HepG2 (cell line): ENCODE data around the gene PDZD2. TPM values are rescaled to one million over a fixed set of nuclear protein-coding genes. Genes with fewer than 3 reads are reported as not detected.

Experiments used
- ATAC-seq: fragments of 200-7000 bp; cut with Tn5 transposase; 3 replicates; pipeline ENCODE4 v1.9.1; 2020; ENCODE audit warnings: mild to moderate bottlenecking, moderate library complexity
- BruUV-seq: library from RNA; stranded (reverse); fragments of 400-500 nt; replicated peaks from 2 replicates; lab custom pipeline; 2021; lab: Mats Ljungman, UMichigan
- CTCF ChIA-PET: fragments of 300-600 bp; formaldehyde crosslinking; extraction: SDS; loops from one replicate; lab custom pipeline; 2021; ENCODE audit warnings: low total read pairs, inconsistent platforms, low intra/inter-chr PET ratio; lab: Yijun Ruan, JAX
- POLR2A ChIA-PET: fragments of 350-600 bp; sonication (Branson Sonifier 250); formaldehyde crosslinking; loops from one replicate; lab custom pipeline; 2020; ENCODE audit warnings: antibody characterized with exemption, inconsistent platforms; lab: Yijun Ruan, JAX
- DNase-seq: peaks from one replicate; pipeline ENCODE4 v3.0.0-alpha.2; 2015; ENCODE audit warnings: low spot score
- FAIRE-seq: peaks from 3 replicates; lab custom pipeline; 2011; peaks lifted over from hg19 to GRCh38; lab: Jason Lieb, UNC
- H2AFZ ChIP-seq: one replicate; pipeline ENCODE4 v1.6.1; 2011; ENCODE audit warnings: low read length, inconsistent platforms
- H3K27ac ChIP-seq: fragments of 300-600 bp; 3 replicates; pipeline ENCODE4 v1.8.0; 2011; ENCODE audit warnings: mixed run types, mild to moderate bottlenecking, mixed read lengths, low read length, inconsistent platforms; ENCODE audit not compliant: insufficient read depth; ENCODE audit errors: extremely low read length
- H3K27me3 ChIP-seq, 2 experiments: fragments of 200-600 bp in 1 of 2; 2 replicates in 1 of 2; 3 replicates in 1 of 2; pipeline versions ENCODE4 v1.6.0 to v1.8.0; 2011; ENCODE audit warnings: low read length in 2 of 2, mild to moderate bottlenecking in 2 of 2, moderate library complexity in 2 of 2, inconsistent platforms in 1 of 2; ENCODE audit not compliant: insufficient read depth in 2 of 2, control insufficient read depth in 1 of 2
- H3K36me3 ChIP-seq, 2 experiments: fragments of 200-600 bp in 1 of 2; replicated peaks in 1 of 2; 2 replicates in 1 of 2; 3 replicates in 1 of 2; pipeline versions ENCODE4 v1.5.1 to v1.8.0; 2011; ENCODE audit warnings: low read length in 2 of 2, inconsistent platforms in 1 of 2; ENCODE audit not compliant: insufficient read depth in 2 of 2, control insufficient read depth in 1 of 2
- H3K4me1 ChIP-seq: 2 replicates; pipeline ENCODE4 v1.5.1; 2012; ENCODE audit warnings: low read length, inconsistent platforms; ENCODE audit not compliant: insufficient read depth
- H3K4me2 ChIP-seq: 2 replicates; pipeline ENCODE4 v1.6.0; 2011; ENCODE audit warnings: low read depth, low read length, inconsistent platforms
- H3K4me3 ChIP-seq, 3 experiments: fragments of 200-600 bp in 1 of 3; sonication (generic), shearing (Covaris generic) in 1 of 3; replicated peaks in 1 of 3; 2 replicates each; pipeline ENCODE4 v1.5.1; 2011 to 2016; ENCODE audit warnings: low read length in 3 of 3, inconsistent platforms in 2 of 3, low read depth in 2 of 3, mild to moderate bottlenecking in 2 of 3, control low read depth in 1 of 3, mixed read lengths in 1 of 3; ENCODE audit not compliant: insufficient read depth in 1 of 3
- H3K79me2 ChIP-seq: one replicate; pipeline ENCODE4 v1.6.1; 2011; ENCODE audit warnings: low read length, inconsistent platforms; ENCODE audit not compliant: insufficient read depth
- H3K9ac ChIP-seq: 2 replicates; pipeline ENCODE4 v1.6.0; 2011; ENCODE audit warnings: mild to moderate bottlenecking, low read depth, low read length, inconsistent platforms; ENCODE audit not compliant: insufficient read depth
- H3K9me3 ChIP-seq: 2 replicates; pipeline ENCODE4 v1.5.1; 2012; ENCODE audit warnings: mild to moderate bottlenecking, low read length
- H4K20me1 ChIP-seq: 2 replicates; pipeline ENCODE4 v1.6.0; 2011; ENCODE audit warnings: inconsistent platforms, mild to moderate bottlenecking, low read length, moderate library complexity; ENCODE audit not compliant: insufficient read depth
- HMGXB3 ChIP-seq: sonication (generic); formaldehyde crosslinking; IDR thresholded peaks from 2 replicates; pipeline ENCODE4 v1.4.0; 2020; ENCODE audit warnings: missing genetic modification reagents, borderline replicate concordance
- MLLT10 ChIP-seq: sonication (generic); formaldehyde crosslinking; IDR thresholded peaks from 2 replicates; pipeline ENCODE4 v1.4.0; 2020; ENCODE audit warnings: missing genetic modification reagents
- MXI1 ChIP-seq: IDR thresholded peaks from 3 replicates; pipeline ENCODE4 v1.6.1; 2012; ENCODE audit warnings: low read depth, low read length, inconsistent platforms, borderline replicate concordance
- SNAPC5 ChIP-seq: sonication (generic); formaldehyde crosslinking; IDR thresholded peaks from 2 replicates; pipeline ENCODE4 v1.8.1; 2023; ENCODE audit warnings: mild to moderate bottlenecking, missing genetic modification reagents, borderline replicate concordance
- TIGD3 ChIP-seq: sonication (generic); formaldehyde crosslinking; IDR thresholded peaks from 2 replicates; pipeline ENCODE4 v1.5.1; 2020; ENCODE audit warnings: mild to moderate bottlenecking, missing genetic modification reagents, borderline replicate concordance
- ZNF275 ChIP-seq: sonication (generic); formaldehyde crosslinking; IDR thresholded peaks from 2 replicates; pipeline ENCODE4 v1.8.0; 2022; ENCODE audit warnings: missing genetic modification reagents, mild to moderate bottlenecking, inconsistent platforms, borderline replicate concordance
- WGBS: methylation state at CpG from one replicate; pipeline ENCODE4 v1.1.6; 2017; ENCODE audit warnings: low lambda C conversion rate; 5-methylcytosine and 5-hydroxymethylcytosine counted together
- in situ Hi-C: cut with HindIII; loops from 2 replicates; pipeline ENCODE4 v1.10.0; 2017; ENCODE audit warnings: low pct_unique_long_range_greater_than_20kb; ENCODE audit not compliant: extremely low pct_ligation_motif_present
- intact Hi-C: fragments of 100-400 bp; cut with micrococcal nuclease; formaldehyde crosslinking; loops from one replicate; pipeline ENCODE4 v1.10.0; 2022; ENCODE audit not compliant: unreplicated experiment
- polyA plus RNA-seq, 8 experiments: library from polyadenylated mRNA; depleted of rRNA in 3 of 8; stranded (reverse) in 7 of 8; unstranded in 1 of 8; fragments of >200 nt; fragmentation: Illumina TruSeq in 4 of 8; extraction: Trizol in 4 of 8; gene quantifications; 2 replicates each; pipeline versions ENCODE4 v1.2.1 to v1.2.3, GENCODE V29; 2011 to 2016; ENCODE audit warnings: low read depth in 4 of 8, missing spikeins in 1 of 8, mixed read lengths in 1 of 8; ENCODE audit not compliant: insufficient read depth in 1 of 8
- total RNA-seq, 5 experiments: library from RNA; depleted of rRNA; stranded (reverse); fragments of >200 nt; fragmentation: Illumina TruSeq; extraction: Trizol; gene quantifications; 2 replicates each; pipeline ENCODE4 v1.2.3, GENCODE V29; 2016; ENCODE audit warnings: low read depth in 1 of 5
- TF ChIP-seq, protein P1 (sequence below): sonication (generic); formaldehyde crosslinking; IDR thresholded peaks from 2 replicates; pipeline ENCODE4 v1.5.1; 2020; ENCODE audit warnings: missing genetic modification reagents, mild to moderate bottlenecking, borderline replicate concordance

Gene PDZD2
- total and polyA plus RNA-seq, 2 of the 13 experiments (the other 11 are each of a cell fraction or from before 2014, with no cell fraction given), result 0.04 TPM; not detected in 1

DNA sequence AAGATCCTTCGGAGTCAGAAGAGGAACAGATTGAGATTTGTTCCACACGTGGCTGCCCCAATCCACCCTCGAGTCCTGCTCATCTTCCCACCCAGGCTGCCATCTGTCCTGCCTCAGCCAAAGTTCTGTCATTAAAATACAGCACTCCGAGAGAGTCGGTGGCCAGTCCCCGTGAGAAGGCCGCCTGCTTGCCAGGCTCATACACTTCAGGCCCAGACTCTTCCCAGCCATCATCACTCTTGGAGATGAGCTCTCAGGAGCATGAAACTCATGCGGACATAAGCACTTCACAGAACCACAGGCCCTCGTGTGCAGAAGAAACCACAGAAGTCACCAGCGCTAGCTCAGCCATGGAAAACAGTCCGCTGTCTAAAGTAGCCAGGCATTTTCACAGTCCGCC, 449.3 kb downstream of the PDZD2 start:
- H3K79me2 ChIP-seq, result no peaks in the 10 kb centered on the region
- FAIRE-seq, result no peak
- in situ Hi-C loops (no loop called here), intact Hi-C loops (no loop called here)
- H4K20me1 ChIP-seq, result no peaks in the 10 kb centered on the region
- no peaks in the 10 kb centered on the region for H3K9me3 ChIP-seq
- H3K9ac ChIP-seq, result no peak overlapping the region
- no peaks in the 10 kb centered on the region for H3K36me3 ChIP-seq
- H2AFZ ChIP-seq, result no peak overlapping the region
- POLR2A ChIA-PET, result no interaction called here
- peak overlapping the region; percentile 34; the same call in 1 of the 2 replicates for H3K4me2 ChIP-seq
- WGBS, result 73% methylated on average over 12 of the region's 12 CpGs
- no peak for ATAC-seq
- CTCF ChIA-PET, result no interaction called here
- H3K27ac ChIP-seq, result no peak overlapping the region
- no peak for DNase-seq
- peaks cover 27% of the 10 kb centered on the region for H3K4me1 ChIP-seq
- H3K4me3 ChIP-seq, result no peak overlapping the region
- no peaks in the 10 kb centered on the region for H3K27me3 ChIP-seq
- BruUV-seq, result no TSS peak
- TF ChIP-seq HMGXB3 (no peak), MXI1 (no peak), TIGD3 (CRISPR knock-in tag) (no peak), ZNF275 (CRISPR knock-in tag) (no peak), SNAPC5 (CRISPR knock-in tag) (no peak), MLLT10 (CRISPR knock-in tag) (no peak)
- TF ChIP-seq, protein P1, sequence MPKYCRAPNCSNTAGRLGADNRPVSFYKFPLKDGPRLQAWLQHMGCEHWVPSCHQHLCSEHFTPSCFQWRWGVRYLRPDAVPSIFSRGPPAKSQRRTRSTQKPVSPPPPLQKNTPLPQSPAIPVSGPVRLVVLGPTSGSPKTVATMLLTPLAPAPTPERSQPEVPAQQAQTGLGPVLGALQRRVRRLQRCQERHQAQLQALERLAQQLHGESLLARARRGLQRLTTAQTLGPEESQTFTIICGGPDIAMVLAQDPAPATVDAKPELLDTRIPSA (CRISPR knock-in tag), result no peak
